GM23338 (cell line): Measurements from ENCODE around the gene EXOC5. TPM values are rescaled to one million over a fixed set of nuclear protein-coding genes. Genes with fewer than 3 reads are reported as not detected.

Source experiments
- ATAC-seq: fragments of 200-7000 bp; cut with Tn5 transposase; 3 replicates; pipeline ENCODE4 v1.9.1; 2020
- DNase-seq: peaks from one replicate; pipeline ENCODE4 v3.0.0-alpha.2; 2015; ENCODE audit warnings: low spot score
- H2AFZ ChIP-seq: fragments of 200-600 bp; sonication (generic); 2 replicates; pipeline ENCODE4 v1.8.0; 2016; ENCODE audit warnings: antibody characterized with exemption, mild to moderate bottlenecking, moderate library complexity
- H3F3A ChIP-seq: fragments of 200-600 bp; sonication (generic); replicated peaks from 2 replicates; pipeline ENCODE4 v1.8.0; 2017; ENCODE audit warnings: antibody characterized with exemption, mixed run types, low read depth
- H3K27ac ChIP-seq: fragments of 200-600 bp; sonication (generic); 2 replicates; pipeline ENCODE4 v1.6.1; 2016; ENCODE audit warnings: low read depth
- H3K27me3 ChIP-seq: fragments of 200-600 bp; sonication (generic); 2 replicates; pipeline ENCODE4 v1.8.0; 2016; ENCODE audit warnings: mild to moderate bottlenecking, mixed run types, moderate library complexity; ENCODE audit not compliant: insufficient read depth
- H3K36me3 ChIP-seq: fragments of 200-600 bp; sonication (generic); 2 replicates; pipeline ENCODE4 v1.8.0; 2016; ENCODE audit warnings: mild to moderate bottlenecking; ENCODE audit not compliant: insufficient read depth
- H3K4me1 ChIP-seq: fragments of 200-600 bp; sonication (generic); 2 replicates; pipeline ENCODE4 v1.8.0; 2016; ENCODE audit warnings: mild to moderate bottlenecking, moderate library complexity; ENCODE audit not compliant: insufficient read depth
- H3K4me2 ChIP-seq: fragments of 200-600 bp; sonication (generic); 2 replicates; pipeline ENCODE4 v1.7.1; 2017; ENCODE audit warnings: mixed run types
- H3K4me3 ChIP-seq: fragments of 200-600 bp; sonication (generic); 2 replicates; pipeline ENCODE4 v1.6.1; 2016; ENCODE audit warnings: mixed run types
- H3K79me2 ChIP-seq: fragments of 200-600 bp; sonication (generic); replicated peaks from 2 replicates; pipeline ENCODE4 v1.8.0; 2017; ENCODE audit warnings: mild to moderate bottlenecking; ENCODE audit not compliant: insufficient read depth
- H3K9me2 ChIP-seq: fragments of 200-600 bp; sonication (generic); 2 replicates; pipeline ENCODE4 v1.8.0; 2017; ENCODE audit not compliant: insufficient read depth
- H4K20me1 ChIP-seq: fragments of 200-600 bp; sonication (generic); replicated peaks from 2 replicates; pipeline ENCODE4 v1.8.0; 2017; ENCODE audit warnings: mild to moderate bottlenecking; ENCODE audit not compliant: insufficient read depth
- H3K27ac Mint-ChIP-seq: 2 replicates; pipeline ENCODE4 v1.8.0; 2020; ENCODE audit warnings: inconsistent platforms, mild to moderate bottlenecking, moderate library complexity, mixed read lengths
- H3K27me3 Mint-ChIP-seq: 3 replicates; pipeline ENCODE4 v1.8.0; 2022; ENCODE audit warnings: low read depth, mild to moderate bottlenecking, moderate library complexity, mixed read lengths, inconsistent platforms; ENCODE audit not compliant: insufficient read depth, poor library complexity
- H3K36me3 Mint-ChIP-seq: 3 replicates; pipeline ENCODE4 v1.8.0; 2021; ENCODE audit warnings: low read depth, mild to moderate bottlenecking, inconsistent platforms, moderate library complexity, mixed read lengths
- H3K4me1 Mint-ChIP-seq: 3 replicates; pipeline ENCODE4 v1.8.0; 2020; ENCODE audit warnings: mild to moderate bottlenecking, inconsistent platforms, mixed read lengths
- H3K4me3 Mint-ChIP-seq: 3 replicates; pipeline ENCODE4 v1.8.0; 2021; ENCODE audit warnings: moderate library complexity, mild to moderate bottlenecking, inconsistent platforms, mixed read lengths
- H3K9me3 Mint-ChIP-seq: 3 replicates; pipeline ENCODE4 v1.8.0; 2020; ENCODE audit warnings: moderate library complexity, mild to moderate bottlenecking, inconsistent platforms, mixed read lengths
- CTCF ChIP-seq, 2 experiments: fragments of 200-600 bp in 1 of 2; sonication (generic) in 1 of 2; conservative IDR thresholded peaks; 2 replicates each; pipeline versions ENCODE4 v1.5.1 to v1.6.1; 2016 to 2017; ENCODE audit warnings: antibody characterized with exemption in 2 of 2, low read depth in 2 of 2, mild to moderate bottlenecking in 2 of 2, moderate library complexity in 1 of 2
- ETS1 ChIP-seq: IDR thresholded peaks from 2 replicates; pipeline ENCODE4 v1.6.1; 2016; ENCODE audit warnings: antibody characterized with exemption
- EZH2 ChIP-seq: fragments of 200-600 bp; sonication (generic); IDR thresholded peaks from one replicate; pipeline ENCODE4 v1.8.0; 2017; ENCODE audit warnings: antibody characterized with exemption, mild to moderate bottlenecking, low read depth; ENCODE audit not compliant: unreplicated experiment
- JUNB ChIP-seq: IDR thresholded peaks from one replicate; pipeline ENCODE4 v1.6.1; 2016; ENCODE audit warnings: antibody characterized with exemption; ENCODE audit not compliant: unreplicated experiment
- NANOG ChIP-seq: IDR thresholded peaks from 2 replicates; pipeline ENCODE4 v1.6.1; 2016; ENCODE audit warnings: antibody characterized with exemption, borderline replicate concordance
- POLR2AphosphoS5 ChIP-seq: IDR thresholded peaks from 2 replicates; pipeline ENCODE4 v1.6.1; 2016; ENCODE audit warnings: antibody characterized with exemption, low read depth
- ZNF114 ChIP-seq: fragments of 250-450 bp; sonication (Bioruptor Pico); IDR thresholded peaks from 2 replicates; pipeline ENCODE4 v1.5.0; 2020; ENCODE audit warnings: mild to moderate bottlenecking, moderate library complexity
- ZNF462 ChIP-seq: fragments of 250-450 bp; sonication (Bioruptor Pico); IDR thresholded peaks from 2 replicates; pipeline ENCODE4 v1.5.0; 2020; ENCODE audit warnings: mild to moderate bottlenecking, moderate library complexity
- polyA plus RNA-seq: library from polyadenylated mRNA; unstranded; fragments of >200 nt; fragmentation: Nextera tagmentation; extraction: Ambion mirVana; gene quantifications from 2 replicates; pipeline ENCODE4 v1.2.1, GENCODE V29; 2016
- total RNA-seq: library from RNA; depleted of rRNA; stranded (reverse); fragments of >200 nt; shearing (Covaris generic); gene quantifications from 2 replicates; pipeline ENCODE4 v1.2.3, GENCODE V29; 2014

Gene EXOC5
- total and polyA plus RNA-seq, 2 experiments from 2014 or later: 26.4 to 55.9 TPM

- no peaks in the 10 kb centered on the region for H3K27me3 Mint-ChIP-seq
- no peak overlapping the region for H2AFZ ChIP-seq
- DNase-seq: peak; percentile 44
- H3K79me2 ChIP-seq: no peaks in the 10 kb centered on the region
- H3K36me3 ChIP-seq: no peaks in the 10 kb centered on the region
- H3K4me1 Mint-ChIP-seq: peaks cover 4% of the 10 kb centered on the region; the same call in 2 of the 3 replicates
- H3K9me3 Mint-ChIP-seq: no peaks in the 10 kb centered on the region
- no peak overlapping the region for H3K27ac ChIP-seq
- no peaks in the 10 kb centered on the region for H3K9me2 ChIP-seq
- H3K4me3 ChIP-seq: no peak overlapping the region
- no peaks in the 10 kb centered on the region for H4K20me1 ChIP-seq
- peak; percentile 53 to 58 for TF ChIP-seq CTCF (conservative IDR thresholded peaks at IDR 0.05; ENCODE audit: low read depth in 2 of 2)
- TF ChIP-seq NANOG: no peak
- peak; percentile 40 for ATAC-seq
- no peak overlapping the region for H3K4me3 Mint-ChIP-seq
- peak overlapping the region; percentile 55; the same call in 1 of the 2 replicates for H3K27ac Mint-ChIP-seq
- H3K27me3 ChIP-seq: no peaks in the 10 kb centered on the region
- H3K4me2 ChIP-seq: no peak overlapping the region
- H3F3A ChIP-seq: no peaks in the 10 kb centered on the region
- H3K4me1 ChIP-seq: no peaks in the 10 kb centered on the region
- no peaks in the 10 kb centered on the region for H3K36me3 Mint-ChIP-seq
These were observed 79.6 kb downstream of the EXOC5 start for GRCh38 chr14:57189070-57189469.

GRCh38 chr14:57182760-57183503 is 85.8 kb downstream of the EXOC5 start:
- H3K4me1 ChIP-seq: no peaks in the 10 kb centered on the region
- H3K27ac ChIP-seq: no peak overlapping the region
- no peaks in the 10 kb centered on the region for H3K9me3 Mint-ChIP-seq
- H3K9me2 ChIP-seq: no peaks in the 10 kb centered on the region
- H2AFZ ChIP-seq: no peak overlapping the region
- no peaks in the 10 kb centered on the region for H3K36me3 Mint-ChIP-seq
- H3K79me2 ChIP-seq: no peaks in the 10 kb centered on the region
- no peaks in the 10 kb centered on the region; the same call in 2 of the 3 replicates for H3K4me1 Mint-ChIP-seq
- H3F3A ChIP-seq: no peaks in the 10 kb centered on the region
- H3K4me3 ChIP-seq: no peak overlapping the region
- no peaks in the 10 kb centered on the region for H3K36me3 ChIP-seq
- DNase-seq: peak; percentile 74
- peak; percentile 81 for ATAC-seq
- no peak overlapping the region for H3K4me3 Mint-ChIP-seq
- H3K27ac Mint-ChIP-seq: no peak overlapping the region
- H3K4me2 ChIP-seq: no peak overlapping the region
- H4K20me1 ChIP-seq: no peaks in the 10 kb centered on the region
- no peaks in the 10 kb centered on the region for H3K27me3 ChIP-seq
- peaks cover 5% of the 10 kb centered on the region for H3K27me3 Mint-ChIP-seq
- TF ChIP-seq EZH2: no peak
- TF ChIP-seq ETS1: no peak
- no peak for TF ChIP-seq POLR2AphosphoS5
- TF ChIP-seq CTCF (conservative IDR thresholded peaks at IDR 0.05; ENCODE audit: low read depth in 2 of 2): peak; percentile 94 to 97
- no peak for TF ChIP-seq ZNF462 (CRISPR knock-in tag)
- TF ChIP-seq JUNB: no peak
- no peak for TF ChIP-seq ZNF114
